ENCODE data around the gene MT1HL1.

MT1HL1 gene

GRCh38 chr1:237004116-237004515 lies at the start of gene MT1HL1:
Gene MT1HL1, minus strand, starts transcription at chr1:237004441. Its CDS starts 69 bp downstream, at chr1:237004372.
- no peak within 1 kb of the TSS for H3K4me3 ChIP-seq (ENCODE audit: low read depth, low read length)

- H3K4me3 ChIP-seq (ENCODE audit: low read depth, low read length) = no peak overlapping the region
These were observed 46.7 kb upstream of the MT1HL1 start for GRCh38 chr1:237050915-237051314.

- H3K4me3 ChIP-seq (ENCODE audit: low read depth, low read length) = no peak overlapping the region
These were observed 45.9 kb upstream of the MT1HL1 start for GRCh38 chr1:237050185-237050584.

- H3K4me3 ChIP-seq (ENCODE audit: low read depth, low read length) = no peak overlapping the region
These were observed 44.6 kb upstream of the MT1HL1 start for GRCh38 chr1:237048803-237049202.

GRCh38 chr1:237045278-237046016 lies 41.2 kb upstream of the MT1HL1 start:
- H3K4me3 ChIP-seq (ENCODE audit: low read depth, low read length) = no peak overlapping the region

- peak overlapping the region; percentile 40 for H3K4me3 ChIP-seq (ENCODE audit: low read depth, low read length)
These were observed 39.8 kb upstream of the MT1HL1 start for GRCh38 chr1:237043846-237044636.

GRCh38 chr1:237042892-237043576 lies 38.8 kb upstream of the MT1HL1 start:
- H3K4me3 ChIP-seq (ENCODE audit: low read depth, low read length) = peak overlapping the region; percentile 40

GRCh38 chr1:237042526-237042891 lies 38.3 kb upstream of the MT1HL1 start:
- H3K4me3 ChIP-seq (ENCODE audit: low read depth, low read length) = peak overlapping the region; percentile 40

GRCh38 chr1:237041795-237042525 lies 37.7 kb upstream of the MT1HL1 start, which contains the start of gene RYR2:
Gene RYR2, plus strand, starts transcription at chr1:237042184. Its CDS starts 338 bp downstream, at chr1:237042522.
- peak within 1 kb of the TSS; percentile 40 for H3K4me3 ChIP-seq (ENCODE audit: low read depth, low read length)

GRCh38 chr1:237041461-237041794 lies 37.2 kb upstream of the MT1HL1 start:
- H3K4me3 ChIP-seq (ENCODE audit: low read depth, low read length) = peak overlapping the region; percentile 29

- H3K4me3 ChIP-seq (ENCODE audit: low read depth, low read length) = no peak overlapping the region
These were observed 36.6 kb upstream of the MT1HL1 start for GRCh38 chr1:237040823-237041222.

GRCh38 chr1:237038211-237038610 lies 34.0 kb upstream of the MT1HL1 start:
- no peak overlapping the region for H3K4me3 ChIP-seq (ENCODE audit: low read depth, low read length)

- no peak overlapping the region for H3K4me3 ChIP-seq (ENCODE audit: low read depth, low read length)
These were observed 31.5 kb upstream of the MT1HL1 start for GRCh38 chr1:237035759-237036158.

- H3K4me3 ChIP-seq (ENCODE audit: low read depth, low read length) = no peak overlapping the region
These were observed 29.6 kb upstream of the MT1HL1 start for GRCh38 chr1:237033804-237034203.

- no peak overlapping the region for H3K4me3 ChIP-seq (ENCODE audit: low read depth, low read length)
These were observed 28.8 kb upstream of the MT1HL1 start for GRCh38 chr1:237033061-237033460.

- H3K4me3 ChIP-seq (ENCODE audit: low read depth, low read length) = no peak overlapping the region
These were observed 27.8 kb upstream of the MT1HL1 start for GRCh38 chr1:237032029-237032428.

- no peak overlapping the region for H3K4me3 ChIP-seq (ENCODE audit: low read depth, low read length)
These were observed 27.2 kb upstream of the MT1HL1 start for GRCh38 chr1:237031480-237031879.

- no peak overlapping the region for H3K4me3 ChIP-seq (ENCODE audit: low read depth, low read length)
These were observed 25.8 kb upstream of the MT1HL1 start for GRCh38 chr1:237029850-237030535.

- no peak overlapping the region for H3K4me3 ChIP-seq (ENCODE audit: low read depth, low read length)
These were observed 25.0 kb upstream of the MT1HL1 start for GRCh38 chr1:237029240-237029639.

GRCh38 chr1:237025358-237026074 lies 21.3 kb upstream of the MT1HL1 start:
- no peak overlapping the region for H3K4me3 ChIP-seq (ENCODE audit: low read depth, low read length)
